T-helper 2 cell (primary cell): ENCODE measurements around the gene SGPP1.
"Not testable (repeated sequence)": the region's sequence is repeated elsewhere in the genome, so short reads cannot be mapped to it uniquely, and the experiment has no call there.

Experiments
- DNase-seq, 5 experiments: peaks; one replicate each; pipeline versions ENCODE4 v3.0.0 to v3.0.0-alpha.2; 2012 to 2022

SGPP1 gene

GRCh38 chr14:63672417-63673180, 55.3 kb downstream of the SGPP1 start:
- DNase-seq: no peak

DNA sequence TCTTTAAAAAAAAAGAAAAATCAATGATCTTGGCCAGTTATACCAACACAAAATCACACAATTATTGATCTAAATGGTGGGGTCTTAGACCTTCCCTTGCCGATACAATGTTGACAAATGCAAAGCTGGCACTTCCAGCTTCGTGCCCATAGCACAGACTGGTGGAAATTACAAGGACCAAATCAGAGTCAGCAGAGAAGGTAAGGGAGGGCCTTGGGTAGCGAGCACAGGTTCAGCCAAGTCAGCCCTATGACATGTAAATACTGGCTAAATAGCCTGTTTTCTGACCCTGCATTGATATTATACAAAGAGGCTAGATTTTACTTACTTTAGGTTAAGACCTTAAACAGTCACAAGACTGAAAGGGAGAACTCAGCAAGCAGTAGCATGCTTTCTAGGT, 55.9 kb downstream of the SGPP1 start:
- DNase-seq: no peak

- no peak for DNase-seq
These were observed 57.2 kb downstream of the SGPP1 start for GRCh38 chr14:63670692-63671091.

GRCh38 chr14:63666335-63666734, 61.5 kb downstream of the SGPP1 start:
- DNase-seq: no peak

DNA sequence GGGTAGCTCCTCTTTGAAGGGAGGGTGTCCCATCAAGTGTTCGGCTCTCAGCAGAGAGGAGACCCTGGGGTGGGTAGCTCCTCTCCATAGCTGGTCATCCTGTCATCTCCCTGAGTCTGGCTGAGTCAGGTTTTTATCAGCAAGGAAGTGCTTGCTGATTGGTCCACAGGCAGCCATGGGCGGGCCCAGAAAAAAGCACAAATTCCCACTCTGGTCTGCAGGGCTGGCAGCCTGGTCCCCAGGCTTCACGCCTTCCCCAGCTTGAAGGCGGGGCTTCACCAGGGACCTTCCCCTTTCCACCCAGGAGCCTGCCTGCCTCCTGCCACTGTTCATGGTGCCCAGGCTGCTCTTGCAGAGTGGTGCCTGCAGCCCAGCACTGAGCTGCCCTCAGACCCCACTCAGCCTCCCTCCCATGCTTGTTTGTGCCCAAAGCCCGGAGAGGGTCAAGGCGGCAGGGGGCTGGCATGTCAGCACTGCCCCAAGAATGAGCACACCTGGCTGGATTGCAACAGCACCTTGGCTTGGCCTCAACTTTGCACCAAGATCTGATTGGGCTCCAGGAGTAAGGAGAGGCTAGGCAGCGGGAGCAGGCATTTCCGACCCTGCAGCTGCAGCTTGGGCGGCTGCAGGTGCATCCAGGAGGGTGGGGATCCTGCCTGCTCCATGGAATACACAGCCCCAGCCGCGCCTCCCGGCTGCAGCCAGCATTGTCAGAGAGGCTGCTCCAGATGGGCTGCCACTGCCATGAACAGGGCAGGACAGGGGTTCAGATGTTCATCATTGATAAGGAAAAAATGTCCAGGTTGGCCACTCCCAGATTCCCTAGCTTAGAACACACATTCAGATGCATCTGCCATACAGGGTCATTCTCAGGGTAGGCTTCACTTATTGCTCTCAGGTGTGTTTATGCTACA, 64.2 kb downstream of the SGPP1 start:
- no peak for DNase-seq

- DNase-seq: no peak
These were observed 65.1 kb downstream of the SGPP1 start for GRCh38 chr14:63662776-63663175.

- DNase-seq: not testable (repeated sequence)
These were observed 66.0 kb downstream of the SGPP1 start for GRCh38 chr14:63661881-63662280.

DNA sequence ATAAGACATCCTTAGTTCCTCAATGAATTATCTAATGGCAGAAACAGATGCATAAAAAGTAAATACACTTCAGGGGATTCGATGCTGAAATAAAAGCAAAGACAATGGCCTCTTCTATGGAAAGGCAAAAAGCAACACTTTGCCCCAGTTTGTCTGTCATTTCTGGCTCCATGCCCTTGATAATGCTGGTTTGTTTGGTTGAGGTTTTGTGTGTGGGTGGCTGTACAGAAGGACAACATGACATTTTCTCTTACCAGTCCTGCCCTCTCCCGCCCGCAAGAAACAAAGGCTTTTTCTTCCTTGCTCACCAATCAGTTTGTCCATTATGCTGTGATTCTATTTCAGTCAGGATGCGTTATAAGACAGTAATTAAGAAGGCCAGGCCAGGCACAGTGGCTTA, 68.1 kb downstream of the SGPP1 start:
- no peak for DNase-seq

DNA sequence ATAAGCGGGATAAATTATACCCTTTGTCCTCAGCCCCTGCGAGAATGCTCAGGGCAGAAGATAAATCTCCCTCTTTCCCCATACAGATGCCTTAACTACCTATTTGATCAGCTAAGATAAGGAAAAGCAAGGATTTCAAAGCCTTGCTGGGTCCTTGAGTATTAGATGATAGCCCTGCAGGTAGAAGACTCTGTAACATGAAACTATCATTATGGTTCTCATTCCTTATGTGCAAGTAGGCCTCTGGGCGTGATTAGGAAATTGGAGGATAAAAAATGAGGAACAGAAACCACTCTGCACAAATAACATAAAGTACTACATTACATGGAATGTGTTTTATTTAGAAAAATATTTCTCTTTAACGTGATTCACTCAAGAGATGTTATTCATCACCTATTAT, 71.7 kb downstream of the SGPP1 start:
- no peak for DNase-seq

DNA sequence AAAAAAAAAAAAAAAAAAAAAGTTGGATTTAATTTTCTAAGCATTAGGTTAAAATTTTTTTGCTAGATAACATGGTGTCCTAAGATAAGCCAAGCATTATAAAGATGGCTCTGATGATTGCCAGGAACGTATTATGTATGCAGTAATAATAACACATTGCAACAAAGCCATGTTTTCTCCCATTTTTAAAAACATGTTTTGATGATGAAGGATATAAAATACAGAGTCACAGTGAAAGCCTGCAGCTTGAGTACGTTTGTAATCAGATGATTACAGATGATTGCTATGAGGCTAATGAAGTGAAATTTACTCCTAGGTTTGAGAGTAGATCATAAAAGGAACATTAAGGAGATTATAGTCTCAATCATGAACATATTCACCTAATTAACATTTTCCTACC, 72.9 kb downstream of the SGPP1 start:
- DNase-seq: no peak

- DNase-seq: no peak
These were observed 73.5 kb downstream of the SGPP1 start for GRCh38 chr14:63654346-63654745.

- DNase-seq: peak in 1 of 5 experiments; percentile 55
These were observed 75.5 kb downstream of the SGPP1 start for GRCh38 chr14:63652406-63652805.

DNA sequence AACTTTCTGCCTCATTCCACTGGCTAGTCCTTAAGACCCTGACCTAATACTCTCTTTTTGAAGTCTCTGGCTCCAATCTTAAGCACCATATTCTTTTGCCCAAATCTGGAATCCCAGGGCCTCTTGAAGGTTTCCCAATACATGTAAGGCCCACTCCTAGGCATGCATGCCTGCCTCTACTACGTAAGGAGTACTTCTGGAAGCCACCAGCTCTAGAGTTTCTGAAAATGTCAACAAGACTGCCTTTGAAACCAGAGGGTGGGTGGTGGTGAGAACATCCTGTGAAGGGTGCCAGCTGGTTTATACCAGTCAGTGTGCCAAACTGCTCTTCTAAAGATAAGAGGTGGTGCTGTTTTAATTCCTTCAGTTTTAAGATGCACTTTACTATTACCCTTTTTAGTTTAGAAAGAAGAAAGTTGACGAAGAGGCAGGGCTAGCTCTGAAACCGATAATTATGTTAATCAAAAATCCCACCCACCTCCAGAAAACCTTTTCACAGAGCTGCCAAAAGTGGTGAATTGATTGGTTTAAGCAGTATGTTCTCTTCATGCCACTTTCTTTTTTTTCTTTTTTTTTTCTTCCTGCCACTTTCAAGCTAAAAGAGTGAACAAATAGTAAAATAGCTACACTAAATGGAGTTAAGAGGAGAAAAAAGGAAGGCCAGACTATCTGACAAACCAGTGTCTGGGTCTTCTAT, 77.5 kb downstream of the SGPP1 start:
- DNase-seq: peak in 3 of 5 experiments; percentile 22 to 95 (median 48)

- no peak for DNase-seq
These were observed 80.0 kb downstream of the SGPP1 start for GRCh38 chr14:63647696-63648410.

- no peak for DNase-seq
These were observed 83.1 kb downstream of the SGPP1 start for GRCh38 chr14:63644741-63645140.

- no peak for DNase-seq
These were observed 85.0 kb downstream of the SGPP1 start for GRCh38 chr14:63642656-63643382.

- DNase-seq: peak; percentile 24 to 98 (median 73)
These were observed 85.6 kb downstream of the SGPP1 start for GRCh38 chr14:63642229-63642611.

DNA sequence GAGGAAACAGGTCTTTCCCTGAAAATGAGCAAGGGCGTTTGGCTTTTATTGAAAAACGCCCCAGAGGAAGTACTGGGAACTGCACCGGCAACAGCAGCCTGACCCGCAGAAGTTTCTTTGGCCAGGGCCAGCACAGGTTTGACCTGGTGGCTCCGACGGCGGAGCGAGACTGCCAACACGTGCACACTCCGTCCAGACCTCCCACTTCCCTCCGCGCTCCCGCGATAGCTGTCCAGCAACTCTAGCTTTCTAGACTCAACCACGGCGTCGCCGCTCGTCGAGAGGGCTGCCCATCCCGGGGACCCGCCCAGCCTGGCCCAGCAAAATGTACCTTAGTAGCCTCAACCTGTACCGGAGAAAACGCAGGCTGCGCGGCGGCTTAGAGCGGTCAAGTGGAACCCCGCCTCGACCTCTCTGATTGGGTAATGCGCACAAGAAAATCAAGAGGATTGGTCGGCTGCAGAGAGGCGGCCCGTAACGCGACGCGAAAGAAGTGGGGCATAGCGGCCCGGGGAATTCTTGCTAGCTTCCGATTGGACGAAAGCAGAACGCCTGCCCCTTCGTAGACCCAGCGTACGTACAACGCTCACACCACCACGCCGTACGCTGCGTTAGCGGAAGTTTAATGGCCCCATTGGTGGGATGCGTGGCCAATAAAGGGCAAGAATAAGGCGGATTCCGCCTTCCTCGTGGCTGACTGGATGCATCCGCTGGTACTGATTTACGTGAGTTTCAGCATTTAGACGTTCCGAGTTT, 86.2 kb downstream of the SGPP1 start, which contains the start of gene WDR89:
TSS of gene WDR89 (minus strand) at position 399 of the 756 bp plus-strand sequence. CDS start 41,929 bp downstream, outside the sequence.
- DNase-seq: peak; percentile 83 to 100 (median 95)

- DNase-seq: no peak
These were observed 89.4 kb downstream of the SGPP1 start for GRCh38 chr14:63638493-63638892.

- DNase-seq: not testable (repeated sequence)
These were observed 91.7 kb downstream of the SGPP1 start for GRCh38 chr14:63636094-63636635.
